WTC11 (cell line): ENCODE measurements around the gene ATP2A3. TPM values are rescaled to one million over a fixed set of nuclear protein-coding genes. Genes with fewer than 3 reads are reported as not detected.

Experiments used
- ATAC-seq: fragments of 200-7000 bp; cut with Tn5 transposase; 2 replicates; pipeline ENCODE4 v1.10.0; 2021; ENCODE audit warnings: mild to moderate bottlenecking, moderate library complexity
- CTCF ChIA-PET: fragments of 300-600 bp; sonication (Branson Sonifier 250); formaldehyde crosslinking; loops from one replicate; lab custom pipeline; 2021; ENCODE audit warnings: antibody characterized with exemption; lab: Charles Lee
- POLR2A ChIA-PET: fragments of 350-600 bp; sonication (Branson Sonifier 250); formaldehyde crosslinking; loops from one replicate; lab custom pipeline; 2021; ENCODE audit warnings: antibody characterized with exemption; lab: Charles Lee
- DNase-seq: peaks from one replicate; pipeline ENCODE4 v3.0.0; 2021; ENCODE audit warnings: low spot score
- H3K27ac Mint-ChIP-seq: 2 replicates; pipeline ENCODE4 v1.8.0; 2021; ENCODE audit warnings: mixed read lengths
- H3K27me3 Mint-ChIP-seq: 2 replicates; pipeline ENCODE4 v1.8.0; 2021; ENCODE audit warnings: low read depth, mild to moderate bottlenecking, moderate library complexity, mixed read lengths
- H3K36me3 Mint-ChIP-seq: 2 replicates; pipeline ENCODE4 v1.8.0; 2021; ENCODE audit warnings: mixed read lengths
- H3K4me1 Mint-ChIP-seq: 2 replicates; pipeline ENCODE4 v1.8.0; 2022; ENCODE audit warnings: mixed read lengths
- H3K4me3 Mint-ChIP-seq: 2 replicates; pipeline ENCODE4 v1.8.0; 2021; ENCODE audit warnings: mild to moderate bottlenecking, moderate library complexity, mixed read lengths
- H3K9me3 Mint-ChIP-seq: 2 replicates; pipeline ENCODE4 v1.8.0; 2021; ENCODE audit warnings: mixed read lengths
- CBFB ChIP-seq: sonication (generic); formaldehyde crosslinking; IDR thresholded peaks from 2 replicates; pipeline ENCODE4 v1.8.1; 2022; ENCODE audit warnings: mild to moderate bottlenecking, low read depth, missing genetic modification reagents
- ELF4 ChIP-seq: sonication (generic); formaldehyde crosslinking; IDR thresholded peaks from 2 replicates; pipeline ENCODE4 v1.8.1; 2022; ENCODE audit warnings: low read depth, mild to moderate bottlenecking, moderate library complexity, missing genetic modification reagents
- HMGA2 ChIP-seq: fragments of 250-450 bp; sonication (Bioruptor Pico); IDR thresholded peaks from 2 replicates; pipeline ENCODE4 v1.4.0; 2021; ENCODE audit warnings: mild to moderate bottlenecking, moderate library complexity
- IRF2 ChIP-seq: sonication (generic); formaldehyde crosslinking; IDR thresholded peaks from 2 replicates; pipeline ENCODE4 v1.8.0; 2022; ENCODE audit warnings: low read depth, missing genetic modification reagents, borderline replicate concordance
- JUN ChIP-seq: sonication (generic); formaldehyde crosslinking; IDR thresholded peaks from 2 replicates; pipeline ENCODE4 v1.8.0; 2023; ENCODE audit warnings: mild to moderate bottlenecking, missing genetic modification reagents
- NFATC4 ChIP-seq: fragments of 250-450 bp; sonication (Bioruptor Pico); IDR thresholded peaks from 2 replicates; pipeline ENCODE4 v1.9.0; 2021; ENCODE audit warnings: mild to moderate bottlenecking
- NFYB ChIP-seq: sonication (generic); formaldehyde crosslinking; conservative IDR thresholded peaks from 2 replicates; pipeline ENCODE4 v1.8.0; 2022; ENCODE audit warnings: low read depth, missing genetic modification reagents
- RORB ChIP-seq: fragments of 250-450 bp; sonication (Bioruptor Pico); IDR thresholded peaks from 2 replicates; pipeline ENCODE4 v1.9.0; 2021; ENCODE audit warnings: mild to moderate bottlenecking
- SMAD4 ChIP-seq: sonication (generic); formaldehyde crosslinking; IDR thresholded peaks from 2 replicates; pipeline ENCODE4 v1.8.0; 2022; ENCODE audit warnings: mild to moderate bottlenecking, missing genetic modification reagents
- ZNF219 ChIP-seq: sonication (generic); formaldehyde crosslinking; IDR thresholded peaks from 2 replicates; pipeline ENCODE4 v1.8.0; 2023; ENCODE audit warnings: missing genetic modification reagents, mild to moderate bottlenecking, borderline replicate concordance
- ZNF317 ChIP-seq: sonication (generic); formaldehyde crosslinking; IDR thresholded peaks from 2 replicates; pipeline ENCODE4 v1.8.1; 2023; ENCODE audit warnings: low read depth, mild to moderate bottlenecking, moderate library complexity, missing genetic modification reagents, borderline replicate concordance
- ZNF396 ChIP-seq: fragments of 250-450 bp; sonication (Bioruptor Pico); IDR thresholded peaks from 2 replicates; pipeline ENCODE4 v1.8.0; 2021; ENCODE audit warnings: mild to moderate bottlenecking, moderate library complexity, borderline replicate concordance
- ZNF423 ChIP-seq: fragments of 250-450 bp; sonication (Bioruptor Pico); IDR thresholded peaks from 2 replicates; pipeline ENCODE4 v2.1.2; 2022; ENCODE audit warnings: mild to moderate bottlenecking, moderate library complexity
- total RNA-seq: library from RNA; stranded (reverse); gene quantifications from 3 replicates; pipeline ENCODE4 v1.2.3, GENCODE V29; 2021
- TF ChIP-seq, protein P1 (sequence below): sonication (generic); formaldehyde crosslinking; conservative IDR thresholded peaks from 2 replicates; pipeline ENCODE4 v1.8.1; 2023; ENCODE audit warnings: mild to moderate bottlenecking, low read depth, missing genetic modification reagents, moderate library complexity
- TF ChIP-seq, protein P2 (sequence below): sonication (generic); formaldehyde crosslinking; IDR thresholded peaks from 2 replicates; pipeline ENCODE4 v1.8.0; 2022; ENCODE audit warnings: mild to moderate bottlenecking, missing genetic modification reagents
- TF ChIP-seq, protein P3 (sequence below): sonication (generic); formaldehyde crosslinking; IDR thresholded peaks from 2 replicates; pipeline ENCODE4 v1.8.0; 2023; ENCODE audit warnings: missing genetic modification reagents
- TF ChIP-seq, protein P4 (sequence below): fragments of 250-450 bp; sonication (Bioruptor Pico); IDR thresholded peaks from 2 replicates; pipeline ENCODE4 v1.9.0; 2021; ENCODE audit warnings: mild to moderate bottlenecking
- TF ChIP-seq, protein P5 (sequence below): sonication (generic); formaldehyde crosslinking; IDR thresholded peaks from 2 replicates; pipeline ENCODE4 v1.8.0; 2022; ENCODE audit warnings: mild to moderate bottlenecking, missing genetic modification reagents
- TF ChIP-seq, protein P6 (sequence below): sonication (generic); formaldehyde crosslinking; IDR thresholded peaks from 2 replicates; pipeline ENCODE4 v1.8.1; 2023; ENCODE audit warnings: mild to moderate bottlenecking, missing genetic modification reagents

ATP2A3 gene
- total RNA-seq, 1 experiment from 2014 or later, result 37.8 TPM

DNA sequence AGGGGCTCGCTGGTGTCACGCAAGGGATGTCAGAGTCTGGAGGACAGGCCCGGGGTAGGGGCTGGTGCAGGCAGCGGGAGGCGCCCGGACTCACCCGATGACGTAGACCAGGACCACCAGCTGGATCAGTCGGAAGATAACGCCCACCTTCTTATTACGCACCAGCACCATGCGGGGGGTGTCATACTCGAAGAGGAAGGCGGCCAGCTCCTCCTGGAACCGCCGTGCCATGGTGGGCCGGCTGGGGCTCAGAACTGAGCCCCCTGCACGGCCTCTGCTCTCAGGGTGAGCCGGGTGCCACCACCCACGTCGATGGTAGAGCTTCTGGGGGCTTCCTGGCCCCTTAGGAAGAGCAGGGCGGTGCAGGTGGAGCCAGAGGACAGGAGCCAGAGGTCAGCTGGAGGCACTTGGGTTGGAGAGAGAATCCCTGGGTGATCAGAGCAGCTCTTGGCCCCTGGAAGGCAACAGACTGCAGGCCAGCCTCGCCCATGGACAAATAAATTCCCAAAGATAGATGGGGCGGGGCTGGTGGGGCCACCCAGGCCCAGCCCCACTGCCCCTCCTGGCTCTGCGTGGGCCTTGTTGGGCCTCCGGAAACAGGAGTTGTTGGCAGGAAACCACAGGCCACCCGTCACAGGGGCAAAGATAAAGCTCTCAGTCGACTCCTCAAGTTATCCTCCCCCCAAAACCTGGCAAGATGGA, 48.1 kb downstream of the ATP2A3 start, which contains the start of gene P2RX1:
Gene P2RX1, minus strand, starts transcription at position 471 of the 702 bp plus-strand sequence. Its CDS starts 240 bp downstream, at position 231.
- CTCF ChIA-PET, result interaction anchor here (0.8 to 2.1 kb wide), 10 partner anchors 11 to 284 kb away, joined by 3 to 9 read pairs (median 4); partner anchors contain the start of genes CAMKK1 and NCBP3
- Mint-ChIP-seq H3K9me3 (peaks cover 7% of the 10 kb centered on the region; the same call in 1 of the 2 replicates), H3K27me3 (peaks cover 3% of the 10 kb centered on the region; the same call in 1 of the 2 replicates), H3K36me3 (no peaks in the 10 kb centered on the region), H3K27ac (no peak within 1 kb of the TSS), H3K4me1 (no peaks in the 10 kb centered on the region; the same call in 1 of the 2 replicates), H3K4me3 (no peak within 1 kb of the TSS)
- DNase-seq (no peak), ATAC-seq (no peak)
- POLR2A ChIA-PET, result no interaction called here
- TF ChIP-seq, protein P1, sequence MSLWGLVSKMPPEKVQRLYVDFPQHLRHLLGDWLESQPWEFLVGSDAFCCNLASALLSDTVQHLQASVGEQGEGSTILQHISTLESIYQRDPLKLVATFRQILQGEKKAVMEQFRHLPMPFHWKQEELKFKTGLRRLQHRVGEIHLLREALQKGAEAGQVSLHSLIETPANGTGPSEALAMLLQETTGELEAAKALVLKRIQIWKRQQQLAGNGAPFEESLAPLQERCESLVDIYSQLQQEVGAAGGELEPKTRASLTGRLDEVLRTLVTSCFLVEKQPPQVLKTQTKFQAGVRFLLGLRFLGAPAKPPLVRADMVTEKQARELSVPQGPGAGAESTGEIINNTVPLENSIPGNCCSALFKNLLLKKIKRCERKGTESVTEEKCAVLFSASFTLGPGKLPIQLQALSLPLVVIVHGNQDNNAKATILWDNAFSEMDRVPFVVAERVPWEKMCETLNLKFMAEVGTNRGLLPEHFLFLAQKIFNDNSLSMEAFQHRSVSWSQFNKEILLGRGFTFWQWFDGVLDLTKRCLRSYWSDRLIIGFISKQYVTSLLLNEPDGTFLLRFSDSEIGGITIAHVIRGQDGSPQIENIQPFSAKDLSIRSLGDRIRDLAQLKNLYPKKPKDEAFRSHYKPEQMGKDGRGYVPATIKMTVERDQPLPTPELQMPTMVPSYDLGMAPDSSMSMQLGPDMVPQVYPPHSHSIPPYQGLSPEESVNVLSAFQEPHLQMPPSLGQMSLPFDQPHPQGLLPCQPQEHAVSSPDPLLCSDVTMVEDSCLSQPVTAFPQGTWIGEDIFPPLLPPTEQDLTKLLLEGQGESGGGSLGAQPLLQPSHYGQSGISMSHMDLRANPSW (CRISPR knock-in tag), result no peak
- TF ChIP-seq RORB (CRISPR knock-in tag), result no peak
- TF ChIP-seq ZNF396, result no peak
- no peak for TF ChIP-seq HMGA2 (CRISPR knock-in tag)
- TF ChIP-seq IRF2, result no peak
- no peak for TF ChIP-seq ZNF317 (CRISPR knock-in tag)
- TF ChIP-seq, protein P2, sequence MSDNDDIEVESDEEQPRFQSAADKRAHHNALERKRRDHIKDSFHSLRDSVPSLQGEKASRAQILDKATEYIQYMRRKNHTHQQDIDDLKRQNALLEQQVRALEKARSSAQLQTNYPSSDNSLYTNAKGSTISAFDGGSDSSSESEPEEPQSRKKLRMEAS (CRISPR knock-in tag), result no peak
- TF ChIP-seq ZNF423, result no peak

DNA sequence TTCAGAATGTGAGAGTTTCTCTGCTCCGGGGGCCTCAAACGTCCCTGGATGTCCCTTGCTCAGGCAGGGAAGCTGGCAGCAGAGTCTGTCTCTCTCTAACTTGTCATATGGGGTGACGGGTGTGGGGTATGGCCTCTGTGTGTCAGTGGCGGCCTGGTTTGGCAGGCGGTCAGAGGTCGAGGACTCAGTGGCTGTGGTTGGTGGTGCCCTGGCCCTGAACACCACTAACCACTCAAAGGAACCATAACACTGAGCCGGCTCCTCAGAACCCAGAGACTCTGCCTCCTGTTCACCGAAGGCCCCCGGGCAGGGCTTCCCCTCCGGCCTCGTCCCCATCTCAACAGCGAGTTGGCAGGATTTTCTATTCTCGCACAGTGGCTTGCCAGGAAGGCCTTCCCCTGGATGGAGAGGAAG, 48.6 kb downstream of the ATP2A3 start:
- CTCF ChIA-PET, result interaction anchor here (0.8 to 2.0 kb wide), 4 partner anchors 22 to 284 kb away, joined by 3 to 6 read pairs (median 4); partner anchors contain the start of gene CAMKK1
- ATAC-seq (no peak), DNase-seq (no peak)
- POLR2A ChIA-PET, result no interaction called here
- Mint-ChIP-seq H3K4me3 (no peak overlapping the region), H3K27ac (no peak overlapping the region), H3K36me3 (no peaks in the 10 kb centered on the region), H3K4me1 (no peaks in the 10 kb centered on the region; the same call in 1 of the 2 replicates), H3K9me3 (peaks cover 7% of the 10 kb centered on the region; the same call in 1 of the 2 replicates), H3K27me3 (peaks cover 3% of the 10 kb centered on the region; the same call in 1 of the 2 replicates)
- TF ChIP-seq, protein P3, sequence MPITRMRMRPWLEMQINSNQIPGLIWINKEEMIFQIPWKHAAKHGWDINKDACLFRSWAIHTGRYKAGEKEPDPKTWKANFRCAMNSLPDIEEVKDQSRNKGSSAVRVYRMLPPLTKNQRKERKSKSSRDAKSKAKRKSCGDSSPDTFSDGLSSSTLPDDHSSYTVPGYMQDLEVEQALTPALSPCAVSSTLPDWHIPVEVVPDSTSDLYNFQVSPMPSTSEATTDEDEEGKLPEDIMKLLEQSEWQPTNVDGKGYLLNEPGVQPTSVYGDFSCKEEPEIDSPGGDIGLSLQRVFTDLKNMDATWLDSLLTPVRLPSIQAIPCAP (CRISPR knock-in tag), result no peak
- TF ChIP-seq ZNF219, result no peak
- TF ChIP-seq CBFB, result no peak
- TF ChIP-seq ELF4 (CRISPR knock-in tag), result no peak
- TF ChIP-seq, protein P4, sequence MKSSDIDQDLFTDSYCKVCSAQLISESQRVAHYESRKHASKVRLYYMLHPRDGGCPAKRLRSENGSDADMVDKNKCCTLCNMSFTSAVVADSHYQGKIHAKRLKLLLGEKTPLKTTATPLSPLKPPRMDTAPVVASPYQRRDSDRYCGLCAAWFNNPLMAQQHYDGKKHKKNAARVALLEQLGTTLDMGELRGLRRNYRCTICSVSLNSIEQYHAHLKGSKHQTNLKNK (CRISPR knock-in tag), result no peak
- TF ChIP-seq, protein P5, sequence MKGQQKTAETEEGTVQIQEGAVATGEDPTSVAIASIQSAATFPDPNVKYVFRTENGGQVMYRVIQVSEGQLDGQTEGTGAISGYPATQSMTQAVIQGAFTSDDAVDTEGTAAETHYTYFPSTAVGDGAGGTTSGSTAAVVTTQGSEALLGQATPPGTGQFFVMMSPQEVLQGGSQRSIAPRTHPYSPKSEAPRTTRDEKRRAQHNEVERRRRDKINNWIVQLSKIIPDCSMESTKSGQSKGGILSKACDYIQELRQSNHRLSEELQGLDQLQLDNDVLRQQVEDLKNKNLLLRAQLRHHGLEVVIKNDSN, result no peak
- TF ChIP-seq JUN (CRISPR knock-in tag), result no peak
- TF ChIP-seq SMAD4, result no peak
- no peak for TF ChIP-seq NFATC4 (CRISPR knock-in tag)
- TF ChIP-seq, protein P6, sequence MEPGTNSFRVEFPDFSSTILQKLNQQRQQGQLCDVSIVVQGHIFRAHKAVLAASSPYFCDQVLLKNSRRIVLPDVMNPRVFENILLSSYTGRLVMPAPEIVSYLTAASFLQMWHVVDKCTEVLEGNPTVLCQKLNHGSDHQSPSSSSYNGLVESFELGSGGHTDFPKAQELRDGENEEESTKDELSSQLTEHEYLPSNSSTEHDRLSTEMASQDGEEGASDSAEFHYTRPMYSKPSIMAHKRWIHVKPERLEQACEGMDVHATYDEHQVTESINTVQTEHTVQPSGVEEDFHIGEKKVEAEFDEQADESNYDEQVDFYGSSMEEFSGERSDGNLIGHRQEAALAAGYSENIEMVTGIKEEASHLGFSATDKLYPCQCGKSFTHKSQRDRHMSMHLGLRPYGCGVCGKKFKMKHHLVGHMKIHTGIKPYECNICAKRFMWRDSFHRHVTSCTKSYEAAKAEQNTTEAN (CRISPR knock-in tag), result no peak
- TF ChIP-seq NFYB (CRISPR knock-in tag), result no peak
